GM23338 (cell line): ENCODE results near the gene PRRX1. TPM values are rescaled to one million over a fixed set of nuclear protein-coding genes. Genes with fewer than 3 reads are reported as not detected.

ENCODE experiments used
- ATAC-seq: fragments of 200-7000 bp; cut with Tn5 transposase; 3 replicates; pipeline ENCODE4 v1.9.1; 2020
- DNase-seq: peaks from one replicate; pipeline ENCODE4 v3.0.0-alpha.2; 2015; ENCODE audit warnings: low spot score
- H2AFZ ChIP-seq: fragments of 200-600 bp; sonication (generic); 2 replicates; pipeline ENCODE4 v1.8.0; 2016; ENCODE audit warnings: antibody characterized with exemption, mild to moderate bottlenecking, moderate library complexity
- H3F3A ChIP-seq: fragments of 200-600 bp; sonication (generic); replicated peaks from 2 replicates; pipeline ENCODE4 v1.8.0; 2017; ENCODE audit warnings: antibody characterized with exemption, mixed run types, low read depth
- H3K27ac ChIP-seq: fragments of 200-600 bp; sonication (generic); 2 replicates; pipeline ENCODE4 v1.6.1; 2016; ENCODE audit warnings: low read depth
- H3K27me3 ChIP-seq: fragments of 200-600 bp; sonication (generic); 2 replicates; pipeline ENCODE4 v1.8.0; 2016; ENCODE audit warnings: mild to moderate bottlenecking, mixed run types, moderate library complexity; ENCODE audit not compliant: insufficient read depth
- H3K36me3 ChIP-seq: fragments of 200-600 bp; sonication (generic); 2 replicates; pipeline ENCODE4 v1.8.0; 2016; ENCODE audit warnings: mild to moderate bottlenecking; ENCODE audit not compliant: insufficient read depth
- H3K4me1 ChIP-seq: fragments of 200-600 bp; sonication (generic); 2 replicates; pipeline ENCODE4 v1.8.0; 2016; ENCODE audit warnings: mild to moderate bottlenecking, moderate library complexity; ENCODE audit not compliant: insufficient read depth
- H3K4me2 ChIP-seq: fragments of 200-600 bp; sonication (generic); 2 replicates; pipeline ENCODE4 v1.7.1; 2017; ENCODE audit warnings: mixed run types
- H3K4me3 ChIP-seq: fragments of 200-600 bp; sonication (generic); 2 replicates; pipeline ENCODE4 v1.6.1; 2016; ENCODE audit warnings: mixed run types
- H3K79me2 ChIP-seq: fragments of 200-600 bp; sonication (generic); replicated peaks from 2 replicates; pipeline ENCODE4 v1.8.0; 2017; ENCODE audit warnings: mild to moderate bottlenecking; ENCODE audit not compliant: insufficient read depth
- H3K9me2 ChIP-seq: fragments of 200-600 bp; sonication (generic); 2 replicates; pipeline ENCODE4 v1.8.0; 2017; ENCODE audit not compliant: insufficient read depth
- H4K20me1 ChIP-seq: fragments of 200-600 bp; sonication (generic); replicated peaks from 2 replicates; pipeline ENCODE4 v1.8.0; 2017; ENCODE audit warnings: mild to moderate bottlenecking; ENCODE audit not compliant: insufficient read depth
- H3K27ac Mint-ChIP-seq: 2 replicates; pipeline ENCODE4 v1.8.0; 2020; ENCODE audit warnings: inconsistent platforms, mild to moderate bottlenecking, moderate library complexity, mixed read lengths
- H3K27me3 Mint-ChIP-seq: 3 replicates; pipeline ENCODE4 v1.8.0; 2022; ENCODE audit warnings: low read depth, mild to moderate bottlenecking, moderate library complexity, mixed read lengths, inconsistent platforms; ENCODE audit not compliant: insufficient read depth, poor library complexity
- H3K36me3 Mint-ChIP-seq: 3 replicates; pipeline ENCODE4 v1.8.0; 2021; ENCODE audit warnings: low read depth, mild to moderate bottlenecking, inconsistent platforms, moderate library complexity, mixed read lengths
- H3K4me1 Mint-ChIP-seq: 3 replicates; pipeline ENCODE4 v1.8.0; 2020; ENCODE audit warnings: mild to moderate bottlenecking, inconsistent platforms, mixed read lengths
- H3K4me3 Mint-ChIP-seq: 3 replicates; pipeline ENCODE4 v1.8.0; 2021; ENCODE audit warnings: moderate library complexity, mild to moderate bottlenecking, inconsistent platforms, mixed read lengths
- H3K9me3 Mint-ChIP-seq: 3 replicates; pipeline ENCODE4 v1.8.0; 2020; ENCODE audit warnings: moderate library complexity, mild to moderate bottlenecking, inconsistent platforms, mixed read lengths
- CTCF ChIP-seq, 2 experiments: fragments of 200-600 bp in 1 of 2; sonication (generic) in 1 of 2; conservative IDR thresholded peaks; 2 replicates each; pipeline versions ENCODE4 v1.5.1 to v1.6.1; 2016 to 2017; ENCODE audit warnings: antibody characterized with exemption in 2 of 2, low read depth in 2 of 2, mild to moderate bottlenecking in 2 of 2, moderate library complexity in 1 of 2
- ETS1 ChIP-seq: IDR thresholded peaks from 2 replicates; pipeline ENCODE4 v1.6.1; 2016; ENCODE audit warnings: antibody characterized with exemption
- JUNB ChIP-seq: IDR thresholded peaks from one replicate; pipeline ENCODE4 v1.6.1; 2016; ENCODE audit warnings: antibody characterized with exemption; ENCODE audit not compliant: unreplicated experiment
- POLR2AphosphoS5 ChIP-seq: IDR thresholded peaks from 2 replicates; pipeline ENCODE4 v1.6.1; 2016; ENCODE audit warnings: antibody characterized with exemption, low read depth
- REST ChIP-seq: IDR thresholded peaks from one replicate; pipeline ENCODE4 v1.6.1; 2018; ENCODE audit warnings: antibody characterized with exemption; ENCODE audit not compliant: unreplicated experiment
- STAT1 ChIP-seq: IDR thresholded peaks from one replicate; pipeline ENCODE4 v1.6.1; 2016; ENCODE audit warnings: antibody characterized with exemption; ENCODE audit not compliant: unreplicated experiment
- polyA plus RNA-seq: library from polyadenylated mRNA; unstranded; fragments of >200 nt; fragmentation: Nextera tagmentation; extraction: Ambion mirVana; gene quantifications from 2 replicates; pipeline ENCODE4 v1.2.1, GENCODE V29; 2016
- total RNA-seq: library from RNA; depleted of rRNA; stranded (reverse); fragments of >200 nt; shearing (Covaris generic); gene quantifications from 2 replicates; pipeline ENCODE4 v1.2.3, GENCODE V29; 2014

Gene PRRX1
- total and polyA plus RNA-seq, 2 experiments from 2014 or later, result 0.58 TPM; not detected in 1

GRCh38 chr1:170698301-170699275, 34.7 kb downstream of the PRRX1 start:
- Mint-ChIP-seq H3K27me3 (no peaks in the 10 kb centered on the region), H3K27ac (no peak overlapping the region), H3K9me3 (no peaks in the 10 kb centered on the region), H3K36me3 (no peaks in the 10 kb centered on the region), H3K4me3 (no peak overlapping the region), H3K4me1 (peaks cover 4% of the 10 kb centered on the region; the same call in 1 of the 3 replicates)
- H3K9me2 ChIP-seq, result no peaks in the 10 kb centered on the region
- no peaks in the 10 kb centered on the region for H3K27me3 ChIP-seq
- no peaks in the 10 kb centered on the region for H4K20me1 ChIP-seq
- H3K4me1 ChIP-seq, result peaks cover 6% of the 10 kb centered on the region
- no peaks in the 10 kb centered on the region for H3F3A ChIP-seq
- H3K79me2 ChIP-seq, result no peaks in the 10 kb centered on the region
- H3K36me3 ChIP-seq, result no peaks in the 10 kb centered on the region
- ATAC-seq (peak; percentile 50; the same call in 2 of the 3 replicates), DNase-seq (peak; percentile 21)
- H3K27ac ChIP-seq, result no peak overlapping the region
- no peak overlapping the region for H2AFZ ChIP-seq
- H3K4me2 ChIP-seq, result no peak overlapping the region
- TF ChIP-seq REST (no peak), JUNB (no peak)
- H3K4me3 ChIP-seq, result no peak overlapping the region

- H3K27ac ChIP-seq, result no peak overlapping the region
- H3K4me3 ChIP-seq, result no peak overlapping the region
- Mint-ChIP-seq H3K9me3 (no peaks in the 10 kb centered on the region), H3K36me3 (no peaks in the 10 kb centered on the region), H3K4me3 (no peak overlapping the region), H3K4me1 (peaks cover 4% of the 10 kb centered on the region; the same call in 1 of the 3 replicates), H3K27ac (no peak overlapping the region), H3K27me3 (no peaks in the 10 kb centered on the region)
- H4K20me1 ChIP-seq, result no peaks in the 10 kb centered on the region
- H3F3A ChIP-seq, result no peaks in the 10 kb centered on the region
- no peaks in the 10 kb centered on the region for H3K36me3 ChIP-seq
- TF ChIP-seq CTCF (conservative IDR thresholded peaks at IDR 0.05; ENCODE audit: low read depth in 2 of 2) (no peak), JUNB (no peak), ETS1 (no peak), REST (no peak), POLR2AphosphoS5 (no peak), STAT1 (no peak)
- no peak for DNase-seq
- no peaks in the 10 kb centered on the region for H3K79me2 ChIP-seq
- H3K4me1 ChIP-seq, result peaks cover 6% of the 10 kb centered on the region
- no peaks in the 10 kb centered on the region for H3K9me2 ChIP-seq
- no peak for ATAC-seq
- H3K4me2 ChIP-seq, result no peak overlapping the region
- peak overlapping the region; percentile 84 for H2AFZ ChIP-seq
- H3K27me3 ChIP-seq, result no peaks in the 10 kb centered on the region
These were observed 35.8 kb downstream of the PRRX1 start for GRCh38 chr1:170699696-170700095.
